Gastrocnemius medialis (tissue), 4 donors: ENCODE measurements around the gene TRPM4.

Experiments used
- CTCF ChIP-seq, 5 experiments: fragments of 450-650 bp in 3 of 5; fragments of 200-600 bp in 2 of 5; sonication (generic) in 2 of 5; IDR thresholded peaks in 4 of 5; conservative IDR thresholded peaks in 1 of 5; 1 replicate in 4 of 5; 2 replicates in 1 of 5; pipeline ENCODE4 v1.5.1; 2016 to 2019; ENCODE audit warnings: antibody characterized with exemption in 5 of 5, mild to moderate bottlenecking in 3 of 5, moderate library complexity in 3 of 5
- POLR2A ChIP-seq, 2 donors: fragments of 450-650 bp; IDR thresholded peaks; one replicate each; pipeline ENCODE4 v1.6.1; 2017; ENCODE audit warnings: antibody characterized with exemption in 2 of 2, mild to moderate bottlenecking in 2 of 2, moderate library complexity in 2 of 2

GRCh38 chr19:49151267-49152118 is 6.1 kb upstream of the TRPM4 start:
- TF ChIP-seq CTCF (IDR thresholded peaks at IDR 0.05 in 4 of 5, conservative IDR thresholded peaks at IDR 0.05 in 1 of 5) (no peak), POLR2A (IDR thresholded peaks at IDR 0.05) (no peak)
